A673 (cell line): ENCODE data around the gene DDAH1. TPM values are rescaled to one million over a fixed set of nuclear protein-coding genes. Genes with fewer than 3 reads are reported as not detected.

Experiments used
- BruUV-seq: library from RNA; stranded (reverse); fragments of 400-500 nt; replicated peaks from 2 replicates; lab custom pipeline; 2021; lab: Mats Ljungman, UMichigan
- CTCF ChIA-PET: fragments of 300-600 bp; sonication (Branson Sonifier 250); formaldehyde crosslinking; loops from one replicate; lab custom pipeline; 2022; ENCODE audit warnings: antibody characterized with exemption; lab: Charles Lee
- POLR2A ChIA-PET: fragments of 300-600 bp; sonication (Branson Sonifier 250); formaldehyde crosslinking; loops from one replicate; lab custom pipeline; 2022; ENCODE audit warnings: antibody characterized with exemption; ENCODE audit not compliant: low non-redundant PET; lab: Charles Lee
- DNase-seq: peaks from one replicate; pipeline ENCODE4 v3.0.0-alpha.2; 2015; ENCODE audit warnings: low spot score
- H3K27ac ChIP-seq: fragments of 200-600 bp; sonication (generic); 2 replicates; pipeline ENCODE4 v1.5.1; 2016; ENCODE audit warnings: mixed run types, low read depth, mild to moderate bottlenecking, mixed read lengths, antibody characterized with exemption, low read length; ENCODE audit not compliant: poor library complexity, severe bottlenecking
- H3K27me3 ChIP-seq: fragments of 200-600 bp; sonication (generic); replicated peaks from 2 replicates; pipeline ENCODE4 v1.6.1; 2017; ENCODE audit warnings: mixed run types, low read depth, mild to moderate bottlenecking, mixed read lengths, antibody characterized with exemption, low read length; ENCODE audit not compliant: insufficient read depth, poor library complexity
- H3K36me3 ChIP-seq: fragments of 200-600 bp; sonication (generic); 2 replicates; pipeline ENCODE4 v1.6.1; 2016; ENCODE audit warnings: mixed run types, mild to moderate bottlenecking, mixed read lengths, antibody characterized with exemption, low read length; ENCODE audit not compliant: insufficient read depth, poor library complexity, severe bottlenecking
- H3K4me1 ChIP-seq: fragments of 200-600 bp; sonication (generic); 2 replicates; pipeline ENCODE4 v1.6.1; 2017; ENCODE audit warnings: mixed run types, mild to moderate bottlenecking, mixed read lengths, antibody characterized with exemption, low read length; ENCODE audit not compliant: insufficient read depth, poor library complexity, severe bottlenecking
- H3K4me3 ChIP-seq: fragments of 200-600 bp; sonication (generic); 2 replicates; pipeline ENCODE4 v1.5.1; 2016; ENCODE audit warnings: low read depth, mixed run types, mild to moderate bottlenecking, mixed read lengths, low read length; ENCODE audit not compliant: poor library complexity, severe bottlenecking
- H3K9me3 ChIP-seq: fragments of 200-600 bp; sonication (generic); 2 replicates; pipeline ENCODE4 v1.6.1; 2016; ENCODE audit warnings: mixed run types, low read depth, mild to moderate bottlenecking, mixed read lengths, antibody characterized with exemption, low read length; ENCODE audit not compliant: poor library complexity, severe bottlenecking
- EZH2 ChIP-seq: fragments of 200-600 bp; sonication (generic); IDR thresholded peaks from 2 replicates; pipeline ENCODE4 v1.6.1; 2017; ENCODE audit warnings: borderline replicate concordance, low read depth, mild to moderate bottlenecking, mixed read lengths, antibody characterized with exemption, low read length; ENCODE audit not compliant: poor library complexity, severe bottlenecking
- intact Hi-C: fragments of 100-400 bp; cut with micrococcal nuclease; formaldehyde crosslinking; loops from one replicate; pipeline ENCODE4 v1.10.0; 2022; ENCODE audit not compliant: unreplicated experiment
- total RNA-seq: library from RNA; stranded (reverse); gene quantifications from 2 replicates; pipeline ENCODE4 v1.2.3, GENCODE V29; 2021
- TF ChIP-seq, protein P1 (sequence below): fragments of 300-800, 200-600 bp; sonication (generic); conservative IDR thresholded peaks from 2 replicates; pipeline ENCODE4 v1.5.1; 2017; ENCODE audit warnings: low read depth, mild to moderate bottlenecking, antibody characterized with exemption, low read length, moderate library complexity, mixed read lengths

The DDAH1 gene
- total RNA-seq, 1 experiment from 2014 or later = 32.5 TPM

DNA sequence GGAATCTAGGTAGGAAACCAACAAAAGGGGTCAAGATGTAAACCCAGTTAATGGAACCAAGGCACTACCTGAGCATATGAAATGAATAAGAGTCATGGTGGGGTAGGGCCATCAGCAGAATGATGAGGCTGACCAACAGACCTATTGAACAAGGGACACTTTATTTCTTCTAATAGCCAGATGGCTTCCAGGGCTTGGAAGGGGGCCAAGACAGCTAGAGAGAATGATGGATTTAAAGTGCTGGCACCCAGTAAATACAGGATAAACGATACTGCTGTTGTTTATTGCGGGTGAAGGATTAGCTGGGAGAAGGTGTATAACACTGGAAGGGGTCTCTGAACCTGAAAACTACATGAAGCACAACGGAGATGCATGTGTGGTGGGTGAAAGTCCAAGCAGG is 15.6 kb downstream of the DDAH1 start:
- Histone ChIP-seq H3K9me3 (no peaks in the 10 kb centered on the region), H3K27ac (no peak overlapping the region), H3K4me3 (no peak overlapping the region), H3K36me3 (no peaks in the 10 kb centered on the region), H3K4me1 (no peaks in the 10 kb centered on the region), H3K27me3 (no peaks in the 10 kb centered on the region)
- ChIA-PET POLR2A (no interaction called here), CTCF (no interaction called here)
- peak; percentile 40 for DNase-seq
- no peak for TF ChIP-seq EZH2
- TF ChIP-seq, protein P1, sequence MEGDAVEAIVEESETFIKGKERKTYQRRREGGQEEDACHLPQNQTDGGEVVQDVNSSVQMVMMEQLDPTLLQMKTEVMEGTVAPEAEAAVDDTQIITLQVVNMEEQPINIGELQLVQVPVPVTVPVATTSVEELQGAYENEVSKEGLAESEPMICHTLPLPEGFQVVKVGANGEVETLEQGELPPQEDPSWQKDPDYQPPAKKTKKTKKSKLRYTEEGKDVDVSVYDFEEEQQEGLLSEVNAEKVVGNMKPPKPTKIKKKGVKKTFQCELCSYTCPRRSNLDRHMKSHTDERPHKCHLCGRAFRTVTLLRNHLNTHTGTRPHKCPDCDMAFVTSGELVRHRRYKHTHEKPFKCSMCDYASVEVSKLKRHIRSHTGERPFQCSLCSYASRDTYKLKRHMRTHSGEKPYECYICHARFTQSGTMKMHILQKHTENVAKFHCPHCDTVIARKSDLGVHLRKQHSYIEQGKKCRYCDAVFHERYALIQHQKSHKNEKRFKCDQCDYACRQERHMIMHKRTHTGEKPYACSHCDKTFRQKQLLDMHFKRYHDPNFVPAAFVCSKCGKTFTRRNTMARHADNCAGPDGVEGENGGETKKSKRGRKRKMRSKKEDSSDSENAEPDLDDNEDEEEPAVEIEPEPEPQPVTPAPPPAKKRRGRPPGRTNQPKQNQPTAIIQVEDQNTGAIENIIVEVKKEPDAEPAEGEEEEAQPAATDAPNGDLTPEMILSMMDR = no peak
- BruUV-seq = no TSS peak
- intact Hi-C loops = no loop called here

DNA sequence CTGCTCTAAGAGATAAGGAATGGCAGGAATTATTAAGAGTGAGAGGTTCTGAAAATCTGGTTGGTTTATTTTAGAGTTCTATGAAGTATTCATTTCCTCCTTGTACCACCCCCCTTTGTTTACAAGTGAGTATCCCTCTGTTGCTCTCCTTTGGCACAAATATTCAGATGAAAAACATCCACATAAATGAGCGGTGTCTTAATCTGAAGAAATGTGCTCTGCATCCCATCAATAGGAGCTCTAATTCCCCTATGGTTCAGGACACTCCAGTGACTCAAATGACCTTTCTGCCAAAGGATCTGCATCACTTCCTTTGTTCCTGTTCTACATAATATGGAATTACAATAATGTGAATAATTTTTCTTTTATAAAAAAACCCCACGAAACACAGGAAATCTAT is 16.6 kb downstream of the DDAH1 start:
- TF ChIP-seq, protein P1 = no peak
- no peak for TF ChIP-seq EZH2
- ChIA-PET POLR2A (no interaction called here), CTCF (no interaction called here)
- Histone ChIP-seq H3K4me3 (no peak overlapping the region), H3K27ac (no peak overlapping the region), H3K4me1 (no peaks in the 10 kb centered on the region), H3K27me3 (no peaks in the 10 kb centered on the region), H3K9me3 (no peaks in the 10 kb centered on the region), H3K36me3 (no peaks in the 10 kb centered on the region)
- BruUV-seq = no TSS peak
- intact Hi-C loops = no loop called here
- peak; percentile 17 for DNase-seq

DNA sequence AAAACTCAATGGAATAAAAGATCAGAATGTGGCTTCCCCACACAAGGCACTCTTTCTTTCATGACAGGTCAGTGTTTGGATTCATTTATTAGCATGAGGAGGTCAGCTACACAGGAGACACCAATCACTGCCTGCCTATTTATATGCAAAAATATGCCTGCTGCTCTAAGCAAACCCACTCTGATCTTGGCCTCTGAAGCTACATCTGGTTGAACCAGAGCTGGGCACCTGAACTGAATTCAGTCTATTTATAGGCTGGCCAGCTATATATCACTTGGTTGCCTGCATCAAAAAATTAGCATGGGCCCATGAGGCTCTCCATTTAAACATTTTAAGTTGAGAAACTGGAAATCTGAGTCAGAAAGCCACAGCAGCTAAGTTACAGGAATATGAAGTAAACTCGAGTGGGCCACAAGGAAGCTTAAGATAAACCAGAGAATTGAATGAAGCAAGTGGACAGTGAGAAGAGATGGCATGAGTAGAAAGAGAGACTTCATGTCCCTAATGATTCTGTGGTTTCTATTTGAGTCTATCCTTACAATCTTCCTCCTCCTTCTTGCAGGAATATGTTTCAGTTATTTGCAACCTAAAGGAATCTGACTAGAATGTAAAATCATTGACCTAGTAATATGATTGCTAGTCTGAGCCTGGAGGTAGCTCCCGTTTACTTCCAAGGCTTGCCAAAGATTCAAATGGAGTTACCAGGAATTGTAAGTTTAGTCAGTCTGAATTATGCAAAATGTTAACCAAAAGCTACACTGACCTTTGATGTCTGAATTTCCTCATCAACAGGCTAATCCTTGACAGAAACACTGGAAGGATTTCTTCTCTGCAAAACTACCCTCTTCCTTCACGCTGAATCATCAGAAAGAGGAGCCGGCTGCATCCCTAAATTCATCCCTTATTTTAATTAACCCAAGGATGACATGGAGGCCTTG is 17.7 kb downstream of the DDAH1 start:
- intact Hi-C loops = no loop called here
- ChIA-PET CTCF (no interaction called here), POLR2A (no interaction called here)
- Histone ChIP-seq H3K27me3 (no peaks in the 10 kb centered on the region), H3K27ac (no peak overlapping the region), H3K4me3 (no peak overlapping the region), H3K36me3 (no peaks in the 10 kb centered on the region), H3K9me3 (no peaks in the 10 kb centered on the region), H3K4me1 (no peaks in the 10 kb centered on the region)
- TF ChIP-seq, protein P1 = no peak
- no peak for TF ChIP-seq EZH2
- BruUV-seq = no TSS peak
- DNase-seq = no peak
